ENCODE measurements around the gene JAM3. TPM values are rescaled to one million over a fixed set of nuclear protein-coding genes. Genes with fewer than 3 reads are reported as not detected.

Gene JAM3
- total RNA-seq, 4 donors from 2014 or later, result 13.3 to 36.0 (median 16.8) TPM

- H3K4me1 ChIP-seq, result peaks cover 11 to 20% of the 10 kb centered on the region in 2 donors
- 55 to 60% methylated on average over 16 of the region's 16 CpGs for WGBS, 2 donors
- no peaks in the 10 kb centered on the region for H3K9me3 ChIP-seq
- intact Hi-C loops (cut with DNase I), result no loop called here
- no peak for DNase-seq
- TF ChIP-seq CTCF (IDR thresholded peaks at IDR 0.05), result peak in 1 of 6 experiments; percentile 8
- no peak for TF ChIP-seq POLR2A (IDR thresholded peaks at IDR 0.05)
- no peaks in the 10 kb centered on the region for H3K36me3 ChIP-seq
- H3K4me3 ChIP-seq (replicated peaks in 1 of 3), result no peak overlapping the region
- H3K27me3 ChIP-seq, result no peaks in the 10 kb centered on the region
- no peak overlapping the region for H3K27ac ChIP-seq
Measured at GRCh38 chr11:134030853-134031252, 38.0 kb upstream of the JAM3 start.

GRCh38 chr11:134032043-134032442 lies 36.8 kb upstream of the JAM3 start:
- intact Hi-C loops (cut with DNase I), result no loop called here
- WGBS, 2 donors, result 84% methylated on average over 6 of the region's 6 CpGs
- no peak overlapping the region for H3K27ac ChIP-seq
- TF ChIP-seq POLR2A (IDR thresholded peaks at IDR 0.05), result no peak
- TF ChIP-seq CTCF (IDR thresholded peaks at IDR 0.05), result no peak
- H3K4me3 ChIP-seq (replicated peaks in 1 of 3), result no peak overlapping the region
- H3K27me3 ChIP-seq, result no peaks in the 10 kb centered on the region
- peaks cover 11 to 25% of the 10 kb centered on the region in 2 donors for H3K4me1 ChIP-seq
- no peaks in the 10 kb centered on the region for H3K36me3 ChIP-seq
- DNase-seq, result no peak
- H3K9me3 ChIP-seq, result no peaks in the 10 kb centered on the region

GRCh38 chr11:134032501-134033091 lies 36.3 kb upstream of the JAM3 start:
- 58 to 59% methylated on average over 16 to 23 of the region's 24 CpGs for WGBS, 2 donors
- Histone ChIP-seq H3K36me3 (no peaks in the 10 kb centered on the region), H3K27ac (no peak overlapping the region), H3K27me3 (no peaks in the 10 kb centered on the region), H3K9me3 (no peaks in the 10 kb centered on the region), H3K4me1 (peaks cover 11 to 29% of the 10 kb centered on the region in 2 donors), H3K4me3 (replicated peaks in 1 of 3) (no peak overlapping the region)
- intact Hi-C loops (cut with DNase I), result no loop called here
- TF ChIP-seq POLR2A (IDR thresholded peaks at IDR 0.05), result no peak
- TF ChIP-seq CTCF (IDR thresholded peaks at IDR 0.05), result no peak
- no peak for DNase-seq

- no peaks in the 10 kb centered on the region for H3K27me3 ChIP-seq
- H3K36me3 ChIP-seq, result no peaks in the 10 kb centered on the region
- peak overlapping the region; percentile 65 to 99 (median 83) for H3K27ac ChIP-seq
- no peak for DNase-seq
- no peak overlapping the region for H3K4me3 ChIP-seq (replicated peaks in 1 of 3)
- TF ChIP-seq CTCF (IDR thresholded peaks at IDR 0.05) (no peak), POLR2A (IDR thresholded peaks at IDR 0.05) (no peak)
- H3K4me1 ChIP-seq, result peaks cover 11 to 35% of the 10 kb centered on the region in 2 donors
- no peaks in the 10 kb centered on the region for H3K9me3 ChIP-seq
- WGBS, 2 donors, result 75 to 77% methylated on average over 7 to 9 of the region's 9 CpGs
- intact Hi-C loops (cut with DNase I), result no loop called here
Measured at GRCh38 chr11:134033276-134033675, 35.6 kb upstream of the JAM3 start.

GRCh38 chr11:134033696-134034491 lies 35.0 kb upstream of the JAM3 start:
- WGBS, 2 donors, result 0 to 11% methylated on average over 12 to 16 of the region's 17 CpGs

More at GRCh38 chr11:134033696-134034491, 35.0 kb upstream of the JAM3 start:
- intact Hi-C loops (cut with DNase I), result no loop called here
- H3K4me3 ChIP-seq (replicated peaks in 1 of 3), result no peak overlapping the region
- peak in 1 of 6 experiments; percentile 23 for TF ChIP-seq CTCF (IDR thresholded peaks at IDR 0.05)
- TF ChIP-seq POLR2A (IDR thresholded peaks at IDR 0.05), result peak in 1 of 2 donors; percentile 85
- peaks cover 11 to 35% of the 10 kb centered on the region in 2 donors for H3K4me1 ChIP-seq
- H3K27ac ChIP-seq, result peak overlapping the region; percentile 65 to 99 (median 83)
- no peaks in the 10 kb centered on the region for H3K9me3 ChIP-seq
- no peaks in the 10 kb centered on the region for H3K36me3 ChIP-seq
- H3K27me3 ChIP-seq, result no peaks in the 10 kb centered on the region
- DNase-seq, result peak; percentile 92
